ENCODE results near the gene ATAD1.
A peak's percentile ranks its signal among the peaks of the same experiment; 100 is the strongest.
"Not testable (repeated sequence)": the region's sequence is repeated elsewhere in the genome, so short reads cannot be mapped to it uniquely, and the experiment has no call there.

ATAD1 gene

DNA sequence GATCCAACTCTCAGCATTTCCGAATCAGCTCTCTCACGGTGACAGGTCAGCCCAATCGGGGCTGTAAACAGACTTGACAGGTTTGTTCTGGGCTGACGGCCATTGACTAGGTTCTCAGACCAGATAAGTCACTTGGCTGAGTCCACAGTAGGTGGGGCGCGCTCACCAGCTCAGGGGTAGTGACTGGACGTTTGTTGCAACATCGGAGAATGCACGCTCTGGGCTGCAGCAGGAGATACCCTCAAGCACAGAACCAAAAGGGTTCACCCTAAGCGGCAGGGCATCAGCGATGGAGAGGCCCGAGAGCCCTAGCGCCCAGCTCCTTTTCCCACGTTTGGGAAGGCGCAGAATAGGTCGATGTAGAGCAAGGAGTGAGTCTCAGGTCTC, 43.5 kb upstream of the ATAD1 start:
- FAIRE-seq: no peak
- TF ChIP-seq TAF1 (IDR thresholded peaks at IDR 0.05; ENCODE audit: borderline replicate concordance, low read depth, low read length): no peak
- DNase-seq (ENCODE audit: insufficient read length): peak; percentile 20

- no peak for FAIRE-seq
- no peak for TF ChIP-seq TAF1 (IDR thresholded peaks at IDR 0.05; ENCODE audit: borderline replicate concordance, low read depth, low read length)
- TF ChIP-seq POLR2A (IDR thresholded peaks at IDR 0.05; ENCODE audit: low read depth, low read length): no peak
- TF ChIP-seq POLR2AphosphoS5 (IDR thresholded peaks at IDR 0.05; ENCODE audit: low read depth, low read length): no peak
- no peak for DNase-seq (ENCODE audit: insufficient read length)
Observed at GRCh38 chr10:87860816-87861403, 42.9 kb upstream of the ATAD1 start.

DNA sequence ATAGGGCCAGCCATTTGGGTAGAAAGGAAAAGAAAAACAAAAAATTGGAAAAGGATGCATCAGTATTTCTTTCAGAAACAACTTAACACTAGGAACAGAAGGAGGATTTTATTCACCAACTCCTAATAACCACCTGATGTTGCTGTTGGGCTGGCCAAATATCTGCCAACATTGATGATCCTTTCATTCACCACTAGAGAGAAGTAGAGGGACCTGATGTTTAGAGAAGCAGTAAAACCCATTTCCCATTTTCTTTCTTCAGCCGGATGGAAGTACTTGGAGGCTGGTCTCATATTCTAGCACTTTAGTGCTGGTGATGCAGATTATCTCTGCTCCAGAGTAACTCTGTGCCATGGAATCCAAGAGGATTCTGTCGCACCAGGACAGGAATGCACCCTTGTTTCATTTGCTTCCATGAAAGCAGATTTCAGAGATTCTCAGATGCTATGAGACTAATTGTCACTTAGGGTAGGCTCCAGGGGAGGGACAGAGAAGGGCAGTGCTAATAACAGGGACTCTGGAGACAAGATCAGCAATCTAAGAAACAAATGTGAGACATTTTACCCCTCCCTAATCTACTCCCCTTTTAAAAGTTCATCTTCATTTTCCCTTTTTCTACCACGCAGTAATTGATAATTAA, 42.2 kb upstream of the ATAD1 start:
- peak; percentile 23 for DNase-seq (ENCODE audit: insufficient read length)
- peak; percentile 79 for FAIRE-seq
- no peak for TF ChIP-seq POLR2A (IDR thresholded peaks at IDR 0.05; ENCODE audit: low read depth, low read length)
- TF ChIP-seq POLR2AphosphoS5 (IDR thresholded peaks at IDR 0.05; ENCODE audit: low read depth, low read length): no peak
- no peak for TF ChIP-seq TAF1 (IDR thresholded peaks at IDR 0.05; ENCODE audit: borderline replicate concordance, low read depth, low read length)

GRCh38 chr10:87855665-87856064, 37.6 kb upstream of the ATAD1 start:
- DNase-seq (ENCODE audit: insufficient read length); FAIRE-seq: not testable (repeated sequence)

DNA sequence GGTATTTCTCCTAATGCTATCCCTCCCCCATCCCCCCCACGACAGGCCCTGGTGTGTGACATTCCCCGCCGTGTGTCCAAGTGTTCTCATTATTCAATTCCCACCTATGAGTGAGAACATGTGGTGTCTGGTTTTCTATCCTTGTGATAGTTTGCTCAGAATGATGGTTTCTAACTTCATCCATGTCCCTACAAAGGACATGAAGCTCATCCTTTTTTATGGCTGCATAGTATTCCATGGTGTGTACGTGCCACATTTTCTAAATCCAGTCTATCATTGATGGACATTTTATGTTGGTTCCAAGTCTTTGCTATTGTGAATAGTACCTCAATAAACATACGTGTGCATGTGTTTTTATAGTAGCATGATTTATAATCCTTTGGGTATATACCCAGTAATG, 37.2 kb upstream of the ATAD1 start:
- FAIRE-seq; DNase-seq (ENCODE audit: insufficient read length): not testable (repeated sequence)

DNA sequence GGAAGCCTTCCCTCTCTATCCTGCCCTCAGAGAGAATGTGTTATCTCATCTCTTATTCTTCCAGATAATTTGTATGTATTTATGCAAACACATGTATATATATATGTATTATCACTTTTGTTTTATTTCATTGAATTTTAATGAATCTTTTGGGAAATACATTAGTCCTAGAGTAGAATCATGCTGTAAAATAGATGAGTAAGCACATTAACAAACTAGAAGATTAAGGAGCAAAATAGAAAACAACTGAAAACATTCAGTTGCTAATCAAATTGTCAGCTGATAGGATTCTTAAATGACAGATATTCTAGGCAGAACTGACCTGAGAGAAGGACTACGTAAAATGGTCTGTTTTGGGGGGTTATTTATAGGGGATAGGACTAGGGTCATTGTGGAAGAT, 34.1 kb upstream of the ATAD1 start:
- no peak for TF ChIP-seq POLR2A (IDR thresholded peaks at IDR 0.05; ENCODE audit: low read depth, low read length)
- no peak for TF ChIP-seq POLR2AphosphoS5 (IDR thresholded peaks at IDR 0.05; ENCODE audit: low read depth, low read length)
- TF ChIP-seq TAF1 (IDR thresholded peaks at IDR 0.05; ENCODE audit: borderline replicate concordance, low read depth, low read length): no peak
- DNase-seq (ENCODE audit: insufficient read length): no peak
- FAIRE-seq: no peak

DNA sequence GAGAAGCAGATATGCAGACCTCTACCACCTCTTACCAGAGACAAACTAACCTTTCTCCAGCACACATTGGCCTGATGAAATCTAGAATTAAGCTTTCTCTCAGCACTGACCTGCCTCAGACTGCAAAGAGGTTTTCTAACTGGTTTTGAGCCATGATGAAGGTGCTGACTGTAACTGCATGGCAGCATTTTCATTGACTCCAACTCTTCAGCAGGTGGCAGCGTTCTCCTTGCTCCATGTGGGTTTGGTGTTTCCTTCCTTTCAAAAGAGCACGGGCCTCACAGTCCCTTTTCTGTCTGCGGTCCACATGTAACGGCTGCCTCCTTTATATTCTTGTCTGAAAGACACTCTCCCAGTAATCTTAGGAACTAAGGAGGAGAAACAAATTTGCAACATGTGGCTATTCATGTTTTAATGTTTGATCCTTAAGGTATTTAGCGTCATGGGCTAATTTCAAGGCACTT, 32.7 kb upstream of the ATAD1 start:
- no peak for FAIRE-seq
- no peak for TF ChIP-seq TAF1 (IDR thresholded peaks at IDR 0.05; ENCODE audit: borderline replicate concordance, low read depth, low read length)
- no peak for TF ChIP-seq POLR2AphosphoS5 (IDR thresholded peaks at IDR 0.05; ENCODE audit: low read depth, low read length)
- no peak for TF ChIP-seq POLR2A (IDR thresholded peaks at IDR 0.05; ENCODE audit: low read depth, low read length)

GRCh38 chr10:87849001-87849400, 31.0 kb upstream of the ATAD1 start:
- no peak for DNase-seq (ENCODE audit: insufficient read length)
- TF ChIP-seq POLR2A (IDR thresholded peaks at IDR 0.05; ENCODE audit: low read depth, low read length) (no peak), POLR2AphosphoS5 (IDR thresholded peaks at IDR 0.05; ENCODE audit: low read depth, low read length) (no peak), TAF1 (IDR thresholded peaks at IDR 0.05; ENCODE audit: borderline replicate concordance, low read depth, low read length) (no peak)
- peak; percentile 5 for FAIRE-seq

More for the DNA sequence above, 32.7 kb upstream of the ATAD1 start:
- DNase-seq (ENCODE audit: insufficient read length): no peak

- FAIRE-seq: no peak
- no peak for DNase-seq (ENCODE audit: insufficient read length)
- TF ChIP-seq POLR2AphosphoS5 (IDR thresholded peaks at IDR 0.05; ENCODE audit: low read depth, low read length): no peak
- no peak for TF ChIP-seq TAF1 (IDR thresholded peaks at IDR 0.05; ENCODE audit: borderline replicate concordance, low read depth, low read length)
- no peak for TF ChIP-seq POLR2A (IDR thresholded peaks at IDR 0.05; ENCODE audit: low read depth, low read length)
Observed at GRCh38 chr10:87847550-87847949, 29.5 kb upstream of the ATAD1 start.

- not testable (repeated sequence) for FAIRE-seq; DNase-seq (ENCODE audit: insufficient read length)
Observed at GRCh38 chr10:87846711-87847110, 28.7 kb upstream of the ATAD1 start.

- no peak for FAIRE-seq
- DNase-seq (ENCODE audit: insufficient read length): no peak
- TF ChIP-seq POLR2AphosphoS5 (IDR thresholded peaks at IDR 0.05; ENCODE audit: low read depth, low read length) (no peak), TAF1 (IDR thresholded peaks at IDR 0.05; ENCODE audit: borderline replicate concordance, low read depth, low read length) (no peak), POLR2A (IDR thresholded peaks at IDR 0.05; ENCODE audit: low read depth, low read length) (no peak)
Observed at GRCh38 chr10:87846023-87846422, 28.0 kb upstream of the ATAD1 start.

- DNase-seq (ENCODE audit: insufficient read length): no peak
- FAIRE-seq: no peak
- no peak for TF ChIP-seq TAF1 (IDR thresholded peaks at IDR 0.05; ENCODE audit: borderline replicate concordance, low read depth, low read length)
- TF ChIP-seq POLR2A (IDR thresholded peaks at IDR 0.05; ENCODE audit: low read depth, low read length): no peak
- TF ChIP-seq POLR2AphosphoS5 (IDR thresholded peaks at IDR 0.05; ENCODE audit: low read depth, low read length): no peak
Observed at GRCh38 chr10:87845624-87845998, 27.6 kb upstream of the ATAD1 start.

Measured in GM12892 (cell line).